Endothelial cell of umbilical vein (primary cell): Measurements from ENCODE around the gene ZNG1A.

Experiments
- CTCF ChIP-seq, 2 donors: IDR thresholded peaks; 1 replicate in 1 of 2; 2 replicates in 1 of 2; pipeline ENCODE4 v1.5.1; 2011; ENCODE audit warnings: low read length in 2 of 2, mild to moderate bottlenecking in 2 of 2, moderate library complexity in 2 of 2, control low read depth in 1 of 2, inconsistent platforms in 1 of 2, low read depth in 1 of 2; ENCODE audit not compliant: insufficient read depth in 1 of 2; ENCODE audit errors: extremely low read depth in 1 of 2
- EZH2 ChIP-seq: IDR thresholded peaks from 2 replicates; pipeline ENCODE4 v1.6.1; 2012; ENCODE audit warnings: borderline replicate concordance, low read depth, mild to moderate bottlenecking, moderate library complexity, low read length, inconsistent platforms; ENCODE audit not compliant: severe bottlenecking
- MYC ChIP-seq: IDR thresholded peaks from one replicate; pipeline ENCODE4 v1.6.1; 2011; ENCODE audit warnings: mild to moderate bottlenecking, low read depth, low read length
- POLR2A ChIP-seq: IDR thresholded peaks from 2 replicates; pipeline ENCODE4 v1.6.1; 2012; ENCODE audit warnings: low read depth, mild to moderate bottlenecking, control low read depth, low read length
- POLR2AphosphoS5 ChIP-seq: IDR thresholded peaks from 2 replicates; pipeline ENCODE4 v1.6.1; 2012; ENCODE audit warnings: low read depth, mild to moderate bottlenecking, control low read depth, low read length, moderate library complexity; ENCODE audit not compliant: insufficient read depth

GRCh38 chr9:221989-222776 lies 43.3 kb upstream of the ZNG1A start:
- TF ChIP-seq CTCF (IDR thresholded peaks at IDR 0.05; ENCODE audit: extremely low read depth in 1 of 2, insufficient read depth in 1 of 2, low read depth in 1 of 2, low read length in 2 of 2) (no peak), POLR2A (no peak), POLR2AphosphoS5 (no peak), EZH2 (no peak), MYC (no peak)
